GM18498 (cell line): ENCODE results near the gene CATSPER1.
"Not testable (repeated sequence)": the region's sequence is repeated elsewhere in the genome, so short reads cannot be mapped to it uniquely, and the experiment has no call there.

Source experiments
- ATAC-seq: cut with Tn5 transposase; IDR thresholded peaks from one replicate; pipeline ENCODE4 v1.9.1; 2021; ENCODE audit warnings: mild to moderate bottlenecking, moderate library complexity; ENCODE audit not compliant: unreplicated experiment

Gene CATSPER1

GRCh38 chr11:66051766-66052663 is 25.7 kb upstream of the CATSPER1 start, which contains the start of gene SF3B2:
Gene SF3B2 (plus strand): TSS chr11:66052364. CDS start chr11:66052385, 21 bp downstream.
- peak; percentile 96 for ATAC-seq

- no peak for ATAC-seq
These were observed 25.1 kb upstream of the CATSPER1 start for GRCh38 chr11:66051371-66051765.

GRCh38 chr11:66050581-66051231 is 24.4 kb upstream of the CATSPER1 start:
- no peak for ATAC-seq

GRCh38 chr11:66048547-66049323 is 22.5 kb upstream of the CATSPER1 start, which contains the start of gene GAL3ST3:
Gene GAL3ST3 (minus strand): TSS chr11:66049161. CDS start chr11:66045415, 3,746 bp downstream.
- ATAC-seq: no peak

GRCh38 chr11:66047541-66048365 is 21.5 kb upstream of the CATSPER1 start:
- ATAC-seq: no peak

- ATAC-seq: no peak
These were observed 20.6 kb upstream of the CATSPER1 start for GRCh38 chr11:66046901-66047300.

GRCh38 chr11:66045177-66045639 is 18.9 kb upstream of the CATSPER1 start:
- ATAC-seq: peak; percentile 75

- ATAC-seq: no peak
These were observed 18.5 kb upstream of the CATSPER1 start for GRCh38 chr11:66044757-66045156.

- ATAC-seq: no peak
These were observed 17.0 kb upstream of the CATSPER1 start for GRCh38 chr11:66042996-66043906.

- no peak for ATAC-seq
These were observed 16.1 kb upstream of the CATSPER1 start for GRCh38 chr11:66042227-66042995.

GRCh38 chr11:66039765-66040164 is 13.5 kb upstream of the CATSPER1 start:
- no peak for ATAC-seq

GRCh38 chr11:66037327-66037726 is 11.0 kb upstream of the CATSPER1 start:
- no peak for ATAC-seq

- ATAC-seq: no peak
These were observed 10.0 kb upstream of the CATSPER1 start for GRCh38 chr11:66036334-66036710.

- ATAC-seq: no peak
These were observed 9.5 kb upstream of the CATSPER1 start for GRCh38 chr11:66035653-66036333.

GRCh38 chr11:66032957-66033735 is 6.9 kb upstream of the CATSPER1 start:
- ATAC-seq: no peak

- not testable (repeated sequence) for ATAC-seq
These were observed 3.2 kb downstream of the CATSPER1 start for GRCh38 chr11:66023186-66023440.
